Effector CD8-positive, alpha-beta T cell (primary cell): Measurements from ENCODE around the gene SHBG.
"Not testable (repeated sequence)": the region's sequence is repeated elsewhere in the genome, so short reads cannot be mapped to it uniquely, and the experiment has no call there.

ENCODE experiments used
- DNase-seq: peaks from one replicate; lab custom pipeline; 2025; lab: John Stamatoyannopoulos, UW
- total RNA-seq, 4 experiments: gene quantifications; one replicate each; lab custom pipeline; 2026; lab: John Stamatoyannopoulos, UW

Gene SHBG
- total RNA-seq = 0 to 0.36 (median 0) reads per million in 4 experiments

- DNase-seq = no peak
Observed at GRCh38 chr17:7629939-7630571, at the start of gene SHBG. Gene SHBG, plus strand, starts transcription at chr17:7630135. Its CDS starts 38 bp downstream, at chr17:7630173.

- no peak for DNase-seq
Observed at GRCh38 chr17:7580604-7581575, 49.0 kb upstream of the SHBG start.

DNA sequence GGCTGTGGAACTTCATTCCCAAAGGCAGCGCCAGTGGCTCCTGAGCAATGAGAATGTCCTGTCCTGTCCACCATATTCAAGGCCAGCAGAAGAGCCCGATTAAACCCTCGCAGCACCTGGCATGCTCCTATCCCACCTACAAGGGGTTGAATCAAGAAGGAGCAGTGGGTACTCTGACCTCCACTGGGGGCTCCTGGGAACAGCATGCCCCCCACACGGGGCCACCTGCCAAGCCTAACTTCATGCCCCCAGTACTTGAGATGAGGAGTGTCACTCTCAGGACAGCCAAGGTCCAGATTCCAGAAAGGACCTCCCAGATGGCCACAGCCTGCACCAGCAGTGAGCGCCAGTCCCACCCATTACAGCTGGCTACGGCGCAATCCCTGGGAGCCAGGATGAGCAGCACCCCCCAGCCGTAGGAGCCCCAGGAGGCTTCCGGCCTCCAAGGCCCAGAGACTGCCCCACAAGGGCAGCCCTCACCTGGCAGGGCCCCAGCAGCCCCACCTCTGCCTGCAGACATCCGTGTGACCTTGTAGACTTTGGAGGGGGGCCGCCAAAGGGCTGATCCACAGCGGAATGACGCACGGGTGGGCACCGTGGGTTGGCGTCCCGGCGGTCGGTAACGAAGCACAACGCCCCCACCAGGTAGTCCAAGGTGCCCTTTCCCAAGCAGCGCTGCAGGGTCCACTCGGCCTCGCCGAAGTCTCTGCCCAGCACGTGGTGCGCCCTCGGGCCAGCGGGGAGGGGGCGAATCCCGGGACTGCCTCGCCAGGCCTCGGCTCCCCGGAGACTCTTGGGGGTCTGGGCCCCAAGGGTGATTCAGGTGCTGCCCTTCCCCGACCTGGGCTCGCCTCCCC is 47.3 kb upstream of the SHBG start:
- no peak for DNase-seq

- peak; percentile 91 for DNase-seq
Observed at GRCh38 chr17:7583253-7584109, 46.5 kb upstream of the SHBG start, which contains the start of gene MPDU1. Gene MPDU1, plus strand, starts transcription at chr17:7583852. Its CDS starts 11 bp downstream, at chr17:7583863.

GRCh38 chr17:7586673-7587419 is 43.1 kb upstream of the SHBG start:
- no peak for DNase-seq

DNA sequence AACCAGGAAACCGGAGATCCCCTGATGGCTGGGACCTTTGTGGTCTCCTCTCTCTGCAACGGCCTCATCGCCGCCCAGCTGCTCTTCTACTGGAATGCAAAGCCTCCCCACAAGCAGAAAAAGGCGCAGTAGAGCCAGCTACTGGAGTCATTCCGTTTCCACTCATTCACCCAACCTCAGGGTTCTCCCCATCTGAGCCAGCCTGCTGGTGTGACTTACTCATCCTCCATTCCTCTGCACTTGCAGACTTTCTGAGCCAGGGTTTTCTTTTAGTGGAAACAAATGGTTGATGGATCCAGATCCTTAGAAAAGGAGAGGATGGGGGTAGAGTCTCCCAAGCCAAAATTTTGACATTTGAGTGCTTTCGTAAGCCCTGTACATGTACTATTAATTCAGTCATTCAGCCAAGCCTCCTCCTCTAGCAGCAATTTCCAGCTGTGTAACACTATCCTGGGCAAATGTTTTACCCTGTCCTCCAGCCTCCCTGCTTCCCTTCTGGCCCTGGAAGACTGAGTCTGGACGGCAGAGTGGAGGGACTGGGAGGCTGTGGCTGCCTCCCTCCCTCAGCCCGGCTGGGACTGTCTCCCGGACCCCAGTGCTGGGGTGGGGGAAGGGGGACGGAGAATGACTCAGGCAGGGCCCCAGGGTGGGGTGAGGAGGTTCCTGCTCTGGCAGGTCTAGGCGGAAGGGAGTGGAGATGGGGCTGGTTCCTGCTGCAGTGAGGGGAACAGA is 42.3 kb upstream of the SHBG start:
- DNase-seq = no peak

DNA sequence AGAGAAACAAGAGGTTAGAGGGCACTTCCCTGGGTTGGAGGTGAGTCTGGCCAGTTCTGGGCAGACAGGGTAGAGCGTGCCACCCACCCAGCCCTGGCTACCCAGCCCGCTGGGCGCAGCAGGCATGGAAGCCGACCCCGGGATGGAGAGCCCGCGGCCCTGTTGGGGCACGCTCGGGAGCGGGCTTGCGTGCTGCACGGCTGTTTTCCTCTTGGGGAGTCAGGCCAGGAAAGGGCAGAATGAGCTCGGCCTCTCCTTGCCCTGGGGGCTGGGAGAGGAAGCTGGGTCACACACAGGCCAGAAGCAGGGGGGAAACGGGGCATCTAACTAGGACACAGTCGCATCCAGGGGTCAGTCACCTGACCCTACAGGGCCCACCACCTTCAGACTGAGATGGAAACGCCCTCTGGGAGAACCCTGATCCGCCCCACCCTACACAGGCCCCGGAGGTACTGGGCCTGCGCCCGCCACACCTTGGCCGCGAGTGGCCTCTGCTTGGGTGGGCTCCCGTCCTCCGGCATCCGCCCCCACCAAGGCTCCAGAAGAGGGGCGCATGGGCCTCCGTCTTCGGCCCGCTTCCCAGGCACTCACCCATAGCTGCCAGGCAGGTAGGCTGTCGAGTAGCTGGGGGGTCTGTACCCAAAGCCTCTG is 41.3 kb upstream of the SHBG start:
- DNase-seq = no peak

GRCh38 chr17:7589204-7589868 is 40.6 kb upstream of the SHBG start:
- peak; percentile 45 for DNase-seq

- DNase-seq = no peak
Observed at GRCh38 chr17:7589891-7590691, 39.8 kb upstream of the SHBG start, which contains the start of gene SOX15. Gene SOX15, minus strand, starts transcription at chr17:7590094. Its CDS starts 418 bp downstream, at chr17:7589676.

DNA sequence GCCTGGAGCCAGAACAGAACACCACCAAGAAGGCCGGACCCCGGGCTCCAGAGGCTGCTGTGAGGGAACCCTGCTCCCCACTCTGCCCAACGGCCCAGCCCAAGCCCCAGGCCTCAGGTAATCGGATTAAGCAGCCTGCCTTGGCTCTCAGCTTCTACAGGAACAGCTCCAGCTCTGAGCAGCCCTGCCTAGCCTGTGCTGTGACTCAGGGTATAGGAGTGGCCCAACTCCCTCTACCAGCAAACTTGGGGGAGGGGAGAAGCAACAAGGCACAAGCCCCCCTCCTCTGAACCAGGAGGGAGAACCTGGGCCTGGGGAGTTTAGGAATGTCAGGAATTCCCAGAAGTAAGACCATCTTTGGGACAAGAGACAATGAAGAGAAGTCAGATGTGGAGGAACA is 39.2 kb upstream of the SHBG start:
- no peak for DNase-seq

GRCh38 chr17:7591596-7591995 is 38.3 kb upstream of the SHBG start:
- no peak for DNase-seq

DNA sequence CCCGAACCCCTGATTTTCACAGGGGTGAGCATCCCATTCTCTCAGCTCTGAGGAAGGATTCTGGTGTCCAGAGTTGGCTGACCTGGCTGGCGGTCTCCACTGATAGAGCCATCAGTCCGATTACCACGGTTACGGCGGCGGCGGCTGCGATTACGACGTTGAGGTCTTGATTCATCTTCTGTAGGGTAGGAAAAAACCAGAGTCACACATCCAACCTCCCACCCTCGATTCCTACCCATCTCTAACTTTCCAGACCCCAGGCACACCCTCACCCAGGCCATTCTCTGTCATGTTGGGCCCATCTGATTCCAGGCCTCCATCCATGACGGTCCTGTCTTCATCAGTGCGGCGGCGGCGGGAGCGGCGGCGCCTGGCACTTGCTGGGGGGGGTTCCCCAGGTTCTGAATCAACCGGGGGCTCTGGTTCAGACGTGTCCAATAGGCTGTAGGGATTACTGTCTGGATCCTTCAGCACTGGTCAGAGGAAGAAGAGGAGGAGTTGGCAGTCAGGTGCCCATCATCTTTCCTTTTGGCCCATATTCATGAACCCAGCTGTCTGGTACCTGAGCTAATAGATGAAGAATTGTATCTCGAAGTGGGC is 37.4 kb upstream of the SHBG start:
- DNase-seq = no peak

DNA sequence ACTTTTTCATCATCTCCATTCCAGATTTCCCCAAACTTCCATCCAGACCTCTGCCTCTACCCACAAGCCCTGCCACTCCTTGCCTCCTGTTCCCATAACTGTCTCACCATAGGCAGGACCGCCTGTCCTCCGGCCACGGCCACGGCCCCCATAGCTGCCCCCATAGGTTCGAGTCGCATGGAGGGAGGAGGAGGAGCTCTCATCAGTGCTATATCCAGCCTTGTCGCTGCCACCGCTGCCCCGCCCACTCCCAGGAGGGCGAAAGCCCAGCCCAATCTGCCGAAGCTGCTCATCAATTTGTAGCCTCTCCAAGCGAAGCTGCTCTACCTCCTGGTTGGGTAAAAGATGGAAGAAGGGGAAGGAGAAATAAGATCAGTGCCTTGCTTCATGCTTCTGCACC is 36.6 kb upstream of the SHBG start:
- no peak for DNase-seq

GRCh38 chr17:7597561-7597960 is 32.4 kb upstream of the SHBG start:
- DNase-seq = not testable (repeated sequence)

DNA sequence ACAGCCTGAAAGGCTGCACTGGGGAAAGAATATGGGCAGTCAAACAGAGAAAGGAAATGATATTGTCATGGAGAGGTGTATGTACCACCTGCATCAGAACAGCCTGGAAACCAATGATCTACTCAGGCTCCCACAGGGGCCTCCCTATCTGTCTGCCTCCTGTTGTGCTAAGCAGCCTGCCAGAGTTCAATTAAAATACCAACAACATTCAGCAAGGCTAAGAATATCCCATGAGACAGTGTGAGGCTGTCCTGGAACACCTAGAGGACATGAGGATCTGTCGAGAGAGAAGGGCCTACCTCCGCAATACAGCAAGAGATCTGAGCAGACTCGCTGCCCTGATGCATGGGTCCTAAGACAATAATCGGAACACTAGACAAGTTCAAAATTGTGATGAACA is 23.7 kb upstream of the SHBG start:
- DNase-seq = no peak

GRCh38 chr17:7610641-7611040 is 19.3 kb upstream of the SHBG start:
- no peak for DNase-seq

- no peak for DNase-seq
Observed at GRCh38 chr17:7611635-7612293, 18.2 kb upstream of the SHBG start.
